ENCODE results near the gene LTB.

Gene LTB

DNA sequence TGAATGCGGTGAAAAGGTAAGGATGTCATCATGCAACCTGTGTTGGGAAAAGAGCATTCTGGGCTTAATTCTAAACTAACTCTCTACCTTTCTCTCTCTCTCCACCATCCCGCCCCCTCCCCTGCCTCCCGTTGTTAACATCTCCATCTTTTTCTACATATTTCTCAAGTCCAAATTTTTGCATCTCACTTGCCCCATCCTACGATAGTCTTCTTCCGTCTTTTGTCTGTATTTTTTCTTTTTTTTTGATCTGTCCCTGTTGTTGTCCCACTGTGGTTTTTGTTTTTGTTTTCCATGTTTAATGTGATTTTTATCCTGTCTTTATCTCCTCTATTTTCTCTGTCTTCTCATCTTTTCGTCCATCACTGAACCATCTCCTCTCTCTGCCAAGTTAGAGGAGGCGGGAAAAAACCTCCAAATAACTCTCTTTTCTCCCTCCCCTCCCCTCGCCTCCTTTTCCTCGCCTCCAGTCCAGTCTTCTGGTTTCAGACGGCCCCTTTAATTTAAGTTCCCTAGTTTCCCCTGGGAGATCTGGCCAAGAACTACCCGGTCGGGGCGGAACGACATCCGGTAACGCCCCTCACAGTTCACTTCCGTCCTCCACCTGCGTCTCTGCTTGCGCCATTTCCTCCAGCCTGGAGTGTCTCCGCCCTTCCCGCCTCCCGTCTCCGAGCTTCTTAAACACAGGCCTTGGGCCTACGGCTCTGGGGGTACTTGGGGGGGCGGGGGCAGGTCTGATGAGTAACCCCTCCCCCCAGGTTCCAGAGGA is 35.1 kb downstream of the LTB start, which contains the start of gene NFKBIL1:
NFKBIL1 (plus strand) TSS at position 651 of the 769 bp plus-strand sequence; CDS start at position 738, 87 bp downstream.
- DNase-seq: peak; percentile 94

DNA sequence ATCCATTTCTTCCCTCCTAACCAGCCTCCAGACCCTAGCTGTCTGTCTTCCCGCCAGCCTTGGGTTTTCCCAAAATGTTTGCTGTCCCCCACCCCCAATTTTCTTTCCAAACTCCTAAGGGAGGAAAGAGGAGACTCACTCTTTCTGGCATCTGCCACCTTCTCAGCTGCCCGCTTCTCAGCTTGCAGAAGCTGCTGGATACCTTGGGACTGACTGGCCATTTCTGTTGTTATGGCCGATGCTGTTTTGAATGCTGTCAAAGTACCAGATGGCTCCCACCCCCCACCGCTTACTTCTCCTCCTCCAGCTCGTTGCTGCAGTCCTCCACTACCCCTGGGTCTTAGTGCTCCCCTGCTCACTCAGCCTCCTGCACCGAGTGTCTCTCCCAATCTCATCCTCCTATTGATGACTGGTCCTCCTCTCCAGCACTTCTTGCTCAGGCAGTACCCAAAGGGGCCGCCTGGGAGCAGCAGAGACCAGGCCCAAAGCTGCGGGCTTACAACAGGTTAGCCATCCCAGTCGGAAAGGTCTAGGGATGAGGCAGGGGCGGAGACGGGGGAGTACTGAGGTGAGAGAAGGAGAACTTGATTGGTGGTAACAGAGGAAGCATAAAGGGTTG is 35.8 kb downstream of the LTB start, which contains the start of gene ATP6V1G2:
ATP6V1G2 (minus strand) TSS at position 270 of the 619 bp plus-strand sequence; CDS start at position 221, 49 bp downstream.
- peak; percentile 95 for DNase-seq

DNA sequence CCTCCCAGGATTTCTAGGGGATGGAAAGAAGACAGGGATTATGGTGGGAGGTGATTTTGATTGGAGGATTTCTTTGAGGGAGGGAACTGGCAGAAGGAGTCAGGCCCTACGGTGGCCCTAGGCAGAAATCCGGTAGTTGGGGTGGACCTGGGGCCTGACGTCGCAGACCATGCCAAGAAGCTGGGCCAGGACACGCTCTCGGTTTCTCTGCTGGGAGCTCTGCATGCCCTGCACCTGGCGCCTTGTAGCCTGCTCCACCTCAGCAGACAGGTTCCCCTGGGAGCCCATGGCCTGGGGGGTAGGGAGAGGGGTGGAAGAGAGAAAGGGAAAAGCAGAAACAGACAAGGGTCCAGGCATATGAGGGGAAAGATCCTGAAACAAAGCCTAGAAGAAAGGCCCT is 36.9 kb downstream of the LTB start:
- no peak for DNase-seq

DNA sequence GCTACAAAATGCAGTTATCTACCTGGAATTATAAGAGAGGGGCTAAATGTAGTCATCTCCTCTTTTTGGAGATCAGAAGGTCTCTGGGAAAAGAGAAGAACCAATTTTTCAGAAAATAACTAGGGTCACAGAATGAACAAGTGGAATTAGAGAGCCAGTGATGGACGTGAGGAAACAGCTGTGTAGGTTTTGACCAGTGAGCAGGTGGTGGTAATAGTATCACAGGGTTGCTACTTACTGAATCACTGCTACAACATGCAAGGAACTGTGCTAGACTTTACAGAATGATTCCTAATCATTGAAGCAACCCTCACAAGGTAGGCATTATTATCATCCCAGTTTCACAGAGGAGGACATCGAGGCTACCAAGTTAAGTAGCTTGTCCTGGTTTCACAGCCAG is 37.5 kb downstream of the LTB start:
- no peak for DNase-seq

DNA sequence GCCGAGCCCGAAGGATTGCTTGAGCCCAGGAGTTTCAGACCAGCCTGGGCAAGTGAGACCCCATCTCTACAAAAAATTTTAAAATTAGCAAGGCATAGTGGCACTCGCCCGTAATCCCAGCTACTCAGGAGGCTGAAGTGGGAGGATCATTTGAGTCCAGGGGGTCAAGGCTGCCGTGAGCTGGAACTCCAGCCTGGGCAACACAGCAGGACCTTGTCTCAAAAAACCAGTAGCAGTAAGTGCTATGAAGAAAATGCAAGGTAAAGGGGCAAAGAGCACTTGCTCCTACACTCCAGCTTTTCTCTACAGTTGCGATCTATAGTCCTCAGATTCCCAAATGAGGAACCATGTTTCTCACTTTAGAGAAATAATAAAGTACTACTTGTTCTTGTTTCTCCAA is 38.6 kb downstream of the LTB start:
- DNase-seq: no peak

DNA sequence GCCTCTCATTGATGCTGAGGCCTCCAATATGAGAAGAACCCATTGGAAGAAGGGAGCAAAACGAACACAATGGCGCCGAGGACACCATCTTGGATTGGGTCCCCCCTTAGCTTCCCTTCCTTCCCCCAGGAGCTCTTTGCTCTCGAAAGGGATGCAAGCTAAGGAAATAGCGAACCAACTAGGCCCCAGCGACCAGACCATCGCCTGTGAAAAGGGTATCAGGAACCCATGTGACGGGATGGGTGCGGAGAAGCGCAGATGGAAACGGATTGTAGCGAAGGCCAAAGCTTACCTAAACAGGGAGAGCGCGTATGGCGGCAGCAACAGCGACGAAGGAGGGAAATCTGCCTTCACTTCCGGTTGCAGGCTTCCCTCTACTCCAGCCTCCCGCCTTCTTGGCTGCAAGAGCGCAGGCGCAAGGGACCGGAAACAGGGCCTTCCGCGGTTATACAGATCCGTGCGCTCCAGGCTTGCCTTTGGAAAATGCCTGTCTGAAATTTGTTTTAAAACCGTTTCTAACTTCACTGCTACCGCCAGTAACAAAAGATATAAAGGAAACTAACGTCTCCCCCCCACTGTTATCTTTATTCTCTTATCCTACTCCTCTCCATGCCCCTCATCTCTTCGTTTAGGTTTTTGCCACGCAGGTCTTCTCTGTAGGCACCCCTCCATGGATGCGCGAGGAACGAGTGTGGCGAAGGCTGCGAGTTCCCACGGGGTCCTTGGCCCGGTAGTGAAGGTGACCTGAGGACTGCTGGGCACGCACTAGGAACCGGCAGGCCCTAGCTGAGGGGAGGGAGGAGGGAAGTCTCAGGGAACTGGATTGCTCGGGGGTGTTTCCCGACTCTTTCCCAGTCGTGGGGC is 40.3 kb downstream of the LTB start, which contains the start of gene DDX39B:
DDX39B (minus strand) TSS at position 346 of the 864 bp plus-strand sequence. CDS start 1,471 bp downstream, outside the sequence.
- peak; percentile 95 for DNase-seq

DNA sequence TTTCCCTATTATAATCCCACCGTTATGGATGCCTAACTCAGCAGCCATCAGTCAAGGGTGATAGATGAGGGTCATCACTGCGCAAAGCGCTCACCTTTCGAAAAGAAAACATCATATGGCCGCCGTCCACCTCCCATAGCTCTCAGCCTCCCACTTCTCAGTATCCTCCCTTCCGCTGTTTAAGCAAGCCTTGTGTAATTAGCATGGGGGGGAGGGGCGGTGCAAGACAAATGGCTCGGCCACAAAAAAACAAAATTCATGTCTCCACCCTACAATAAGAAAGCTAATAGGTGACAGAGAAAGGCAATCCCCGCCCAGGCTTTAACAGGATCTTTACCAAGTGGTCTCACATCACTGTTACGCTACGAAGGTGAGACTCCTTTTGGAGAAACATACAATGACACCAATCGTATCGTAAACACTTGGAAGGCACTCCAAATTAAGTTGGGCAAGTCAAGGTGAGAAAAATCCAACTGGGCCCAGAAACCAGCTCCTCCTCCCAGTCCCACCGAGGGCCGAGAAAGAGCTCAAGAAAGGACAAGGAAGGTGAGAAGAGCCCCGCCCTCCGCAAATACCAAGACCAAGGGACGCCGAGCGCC is 41.1 kb downstream of the LTB start:
- DNase-seq: peak; percentile 77

DNA sequence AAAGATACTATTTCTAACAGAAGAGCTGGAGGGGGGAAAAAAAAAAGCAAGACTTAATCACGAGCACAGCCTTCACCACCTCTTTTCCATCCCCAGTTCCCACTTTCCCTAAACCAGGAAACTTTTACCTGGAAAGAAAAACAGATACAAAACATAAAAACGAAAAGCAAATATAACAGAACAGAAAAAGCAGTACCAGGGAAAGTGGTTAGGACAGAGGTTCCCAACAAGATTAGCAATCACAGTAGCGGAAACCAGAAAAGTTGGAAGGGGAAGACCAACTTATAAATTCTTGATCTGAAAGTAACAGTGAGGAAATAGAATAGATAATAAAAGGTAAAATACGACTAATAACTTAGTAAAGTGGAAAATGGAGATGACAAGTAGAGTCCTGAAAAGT is 41.6 kb downstream of the LTB start:
- no peak for DNase-seq

DNA sequence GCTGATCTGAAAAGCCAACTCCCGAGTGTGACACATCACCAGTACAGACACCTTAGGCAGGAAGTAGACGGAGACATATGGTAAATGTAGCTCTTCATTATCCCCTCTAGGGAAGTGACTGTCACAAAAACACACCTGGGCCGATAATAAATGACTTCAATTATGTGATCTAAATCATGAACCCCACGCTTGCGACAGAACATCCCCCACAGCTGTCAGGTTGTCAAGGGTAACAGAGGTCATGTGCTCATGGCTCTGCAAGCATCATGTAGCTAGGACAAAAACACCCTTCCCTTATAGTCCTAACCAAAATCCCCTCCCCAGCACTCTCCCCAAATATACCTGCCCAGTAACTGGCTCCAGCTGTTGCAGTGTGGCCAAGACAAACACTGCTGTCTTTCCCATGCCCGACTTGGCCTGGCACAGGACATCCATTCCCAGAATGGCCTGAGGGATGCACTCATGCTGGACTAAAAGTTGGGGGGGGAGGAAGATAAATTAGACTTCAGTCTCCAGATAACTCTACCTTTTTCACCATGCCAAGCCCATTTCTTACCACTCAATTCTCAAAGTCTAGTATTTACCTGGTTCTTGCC is 43.3 kb downstream of the LTB start:
- DNase-seq: peak; percentile 52

DNA sequence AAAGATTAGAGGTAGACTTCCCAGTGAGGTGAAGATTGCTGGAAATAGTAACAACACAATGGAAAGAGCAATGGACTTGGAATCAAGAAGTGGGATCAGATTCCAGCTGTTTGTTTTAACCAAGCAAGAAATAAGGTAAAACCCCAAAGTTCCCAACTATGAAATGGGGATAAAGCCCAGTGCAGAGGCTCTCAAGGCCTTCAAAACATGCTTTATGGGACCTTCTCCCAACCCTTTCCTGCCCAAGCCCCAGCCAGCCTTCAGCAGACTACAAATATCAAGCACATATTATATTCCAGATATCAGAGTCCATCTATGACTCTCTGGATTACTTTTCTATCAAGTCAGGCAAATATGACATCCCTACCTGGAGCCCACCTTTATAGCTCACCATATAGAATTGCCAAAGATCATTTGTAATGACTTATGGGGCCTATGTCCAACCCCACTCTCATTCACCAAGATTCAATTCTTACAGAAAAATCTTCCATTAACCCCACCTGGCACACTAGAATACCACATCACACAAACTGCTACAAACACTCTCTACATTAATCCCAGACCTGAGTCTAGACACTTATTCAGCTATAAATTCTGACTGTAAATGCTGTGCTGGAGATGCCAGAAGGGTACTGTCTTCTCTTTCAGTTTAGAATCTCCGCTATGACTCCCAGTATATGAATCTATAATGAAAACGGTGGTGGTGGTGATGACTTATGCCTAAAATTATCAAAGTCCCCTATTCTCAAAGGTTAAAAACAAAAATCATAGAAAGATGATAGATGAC is 46.5 kb downstream of the LTB start:
- no peak for DNase-seq

DNA sequence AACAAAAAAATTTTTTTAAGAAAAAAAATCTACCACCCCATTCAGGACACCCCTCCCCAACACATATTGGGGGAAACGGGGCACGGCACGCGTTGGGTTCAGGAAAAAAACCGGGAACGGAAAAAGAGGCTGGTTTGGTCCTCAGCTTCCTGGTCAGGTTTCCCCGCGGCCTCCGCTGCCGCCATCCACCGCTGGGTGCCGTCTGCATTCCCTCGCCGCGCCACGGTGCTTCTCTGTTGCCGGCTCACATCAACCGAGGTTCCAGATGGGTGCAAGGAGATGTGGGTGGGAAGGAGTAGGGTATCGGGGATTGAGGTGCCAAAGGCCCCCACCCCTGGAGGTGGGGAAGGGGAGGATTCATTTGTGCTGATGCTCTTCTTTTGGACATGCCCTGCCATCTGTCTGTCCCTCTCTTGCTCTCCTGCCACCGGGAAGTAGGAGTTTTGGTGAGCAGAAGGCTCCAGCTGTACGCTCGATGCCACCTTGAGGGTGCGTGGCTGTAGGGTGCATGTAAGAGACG is 47.6 kb downstream of the LTB start:
- no peak for DNase-seq

DNA sequence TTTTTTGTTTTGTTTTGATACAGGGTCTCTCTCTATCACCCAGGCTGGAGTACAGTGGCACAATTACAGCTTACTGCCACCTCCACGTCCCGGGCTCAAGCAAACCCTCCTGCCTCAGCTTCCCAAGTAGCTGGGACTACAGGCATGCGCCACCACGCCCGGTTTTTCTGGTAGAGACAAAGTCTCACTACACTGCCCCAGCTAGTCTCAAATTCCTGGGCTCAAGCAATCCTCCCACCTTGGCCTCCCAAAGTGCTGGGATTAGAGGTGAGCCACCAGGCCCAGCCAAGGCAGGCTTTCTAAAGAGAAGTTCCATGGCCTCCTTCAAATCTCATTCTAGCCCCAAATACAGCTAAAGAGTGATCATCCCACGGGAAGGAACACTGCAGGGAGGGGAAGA is 48.2 kb downstream of the LTB start:
- no peak for DNase-seq

DNA sequence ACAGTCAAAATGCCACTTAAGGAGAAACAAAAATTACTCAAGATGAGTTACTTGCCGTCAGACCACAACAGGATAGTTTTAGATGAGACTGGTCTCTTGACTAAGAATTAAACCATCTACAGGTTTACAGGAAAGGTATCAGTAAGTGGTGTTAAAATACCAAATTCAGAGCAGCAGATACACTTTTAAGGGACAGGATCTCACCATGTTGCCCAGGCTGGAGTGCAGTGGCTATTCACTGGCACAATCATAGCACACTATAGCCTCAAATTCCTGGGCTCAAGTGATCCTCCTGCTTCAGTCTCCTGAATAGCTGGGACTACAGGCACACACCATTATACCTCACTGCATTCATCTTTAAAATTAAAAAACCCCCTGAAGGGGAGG is 48.8 kb downstream of the LTB start:
- DNase-seq: no peak

DNA sequence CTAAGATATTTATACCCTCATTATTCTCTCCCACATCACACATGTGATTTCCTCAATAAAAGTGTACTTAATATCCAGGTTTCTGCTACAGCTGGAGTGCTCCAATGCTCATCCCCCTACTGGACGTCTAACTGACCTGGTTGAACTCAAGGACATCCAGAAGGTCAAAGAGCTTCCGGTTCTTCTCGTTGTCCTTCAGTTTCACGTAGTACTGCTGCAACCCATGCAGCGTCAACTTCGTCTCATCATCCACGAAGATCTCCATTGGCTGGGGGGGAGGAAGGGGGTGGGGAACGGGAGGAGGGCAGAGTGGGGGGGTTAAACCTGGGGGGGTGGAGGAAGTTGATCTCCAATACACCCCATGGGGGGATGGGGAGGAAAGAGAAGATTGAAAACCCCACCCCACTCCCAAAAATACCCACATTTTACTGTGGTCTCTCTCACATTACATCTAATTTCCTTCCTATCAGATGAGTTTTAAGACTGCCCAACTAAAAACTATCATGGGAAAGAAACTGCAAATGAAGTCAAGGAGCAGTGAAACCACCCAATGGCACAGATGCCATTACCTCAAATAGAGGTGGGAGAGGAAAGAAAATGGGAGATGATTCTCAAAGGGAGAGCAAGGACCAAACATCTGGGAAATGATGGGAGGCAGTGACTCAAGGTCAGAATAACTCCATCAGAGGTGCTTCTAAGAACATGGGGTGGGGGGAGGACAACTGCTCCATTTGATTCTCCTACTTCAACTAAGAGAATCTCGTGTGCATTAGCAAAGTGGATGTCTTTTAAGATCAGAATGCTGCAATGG is 49.4 kb downstream of the LTB start:
- no peak for DNase-seq

DNA sequence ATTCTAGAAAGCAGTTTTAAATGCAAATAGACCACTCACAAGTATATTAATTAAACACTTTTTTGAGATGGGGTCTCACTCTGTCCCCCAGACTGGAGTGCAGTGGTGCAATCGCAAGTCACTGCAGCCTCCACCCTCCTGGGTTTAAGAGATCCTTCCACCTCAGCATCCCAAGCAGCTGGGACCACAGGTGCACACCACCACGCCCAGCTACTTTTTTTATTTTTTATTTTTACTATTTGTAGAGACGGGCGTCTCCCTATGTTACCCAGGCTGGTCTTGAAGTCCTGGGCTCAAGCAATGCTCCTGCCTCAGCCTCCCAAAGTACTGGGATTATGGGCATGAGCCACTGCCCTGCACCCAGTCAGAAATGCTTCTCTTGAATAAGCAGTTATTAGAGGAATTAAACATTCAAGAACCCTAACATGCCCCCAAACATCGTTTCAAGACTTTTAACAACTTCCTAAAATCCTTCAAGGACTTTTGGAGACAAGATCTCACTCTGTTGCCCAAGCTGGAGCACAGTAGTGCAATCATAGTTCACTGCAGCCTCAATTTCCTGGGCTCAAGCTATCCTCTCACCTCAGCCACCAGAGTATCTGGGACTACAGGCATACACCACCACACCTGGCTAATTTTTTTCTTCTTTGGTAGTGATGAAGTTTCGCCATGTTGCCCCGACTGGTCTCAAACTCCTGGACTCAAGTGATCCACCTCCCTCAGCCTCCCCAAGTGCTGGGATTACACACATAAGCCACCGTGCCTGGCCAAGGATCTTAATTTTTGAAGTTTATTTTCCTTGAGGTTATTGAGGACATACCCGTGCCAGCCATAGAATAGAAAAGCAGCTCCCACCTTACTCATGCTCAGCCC is 50.2 kb downstream of the LTB start:
- DNase-seq: no peak

DNA sequence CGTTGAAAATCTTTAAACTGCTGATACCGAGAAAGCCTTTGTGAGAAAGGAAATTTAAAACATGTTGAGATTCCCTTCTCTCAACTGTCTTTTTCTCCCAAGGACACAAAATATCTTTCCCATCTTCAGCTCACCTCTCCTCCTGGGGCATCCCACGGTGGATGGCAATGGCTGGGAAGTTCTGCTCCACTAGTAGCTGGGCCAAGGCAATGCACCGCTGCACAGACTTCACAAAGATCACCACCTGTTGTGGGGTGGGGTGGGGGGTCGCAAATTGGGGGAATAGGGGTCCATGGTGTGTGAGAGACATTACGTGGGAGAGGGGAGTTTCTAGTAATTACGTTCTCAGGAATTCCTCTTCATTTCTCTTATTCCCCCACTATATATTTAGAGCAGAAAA is 51.1 kb downstream of the LTB start:
- no peak for DNase-seq

DNA sequence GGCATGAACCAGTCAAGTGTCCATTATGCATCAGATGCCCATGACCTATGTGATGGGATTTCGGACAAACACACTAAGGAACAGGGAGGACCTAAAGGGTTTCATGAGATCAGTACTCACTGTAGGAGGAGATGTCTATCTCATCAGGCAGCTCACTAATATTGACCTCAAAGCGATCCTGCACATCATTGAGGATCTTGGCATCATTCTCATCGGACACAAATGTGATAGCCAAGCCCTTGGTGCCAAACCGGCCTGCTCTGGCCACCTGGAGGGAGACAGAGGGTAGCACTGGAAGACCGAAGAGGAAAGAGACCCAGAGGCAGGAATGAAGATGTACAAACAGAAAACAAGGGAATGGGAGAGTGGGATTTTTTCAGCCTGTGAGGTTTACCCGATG is 51.6 kb downstream of the LTB start:
- no peak for DNase-seq

Measured in activated CD8-positive, alpha-beta memory T cell treated with anti-CD3 and anti-CD28 coated beads for 24 hours (primary cell).